Stimulated activated memory B cell treated with anti-CD40 and anti-IgM and Interleukin-4, amounts not matched to agents 10 μg/mL and 1 μg/mL and 100 μg/mL, for 72 hours (primary cell): Measurements from ENCODE around the gene HSF2BP.
"Not testable (repeated sequence)": the region's sequence is repeated elsewhere in the genome, so short reads cannot be mapped to it uniquely, and the experiment has no call there.

ENCODE experiments used
- ATAC-seq: fragments of 150-1000 bp; cut with Tn5 transposase; 2 replicates; pipeline ENCODE4 v1.10.0; 2021
- H3K27ac Mint-ChIP-seq: one replicate; pipeline ENCODE4 v1.8.0; 2022; ENCODE audit warnings: mild to moderate bottlenecking, mixed read lengths
- H3K27me3 Mint-ChIP-seq: one replicate; pipeline ENCODE4 v1.8.0; 2022; ENCODE audit warnings: mixed read lengths
- H3K36me3 Mint-ChIP-seq: one replicate; pipeline ENCODE4 v1.8.0; 2022; ENCODE audit warnings: mixed read lengths
- H3K4me1 Mint-ChIP-seq: one replicate; pipeline ENCODE4 v1.8.0; 2022; ENCODE audit warnings: mixed read lengths
- H3K4me3 Mint-ChIP-seq: one replicate; pipeline ENCODE4 v1.8.0; 2022; ENCODE audit warnings: mild to moderate bottlenecking, moderate library complexity, mixed read lengths
- H3K9me3 Mint-ChIP-seq: one replicate; pipeline ENCODE4 v1.8.0; 2022; ENCODE audit warnings: mixed read lengths

HSF2BP gene

GRCh38 chr21:43603641-43604504, 55.4 kb downstream of the HSF2BP start:
- Mint-ChIP-seq H3K36me3 (no peaks in the 10 kb centered on the region), H3K27me3 (no peaks in the 10 kb centered on the region), H3K4me3 (no peak overlapping the region), H3K27ac (no peak overlapping the region), H3K9me3 (no peaks in the 10 kb centered on the region), H3K4me1 (peaks cover 22% of the 10 kb centered on the region)
- ATAC-seq: no peak

DNA sequence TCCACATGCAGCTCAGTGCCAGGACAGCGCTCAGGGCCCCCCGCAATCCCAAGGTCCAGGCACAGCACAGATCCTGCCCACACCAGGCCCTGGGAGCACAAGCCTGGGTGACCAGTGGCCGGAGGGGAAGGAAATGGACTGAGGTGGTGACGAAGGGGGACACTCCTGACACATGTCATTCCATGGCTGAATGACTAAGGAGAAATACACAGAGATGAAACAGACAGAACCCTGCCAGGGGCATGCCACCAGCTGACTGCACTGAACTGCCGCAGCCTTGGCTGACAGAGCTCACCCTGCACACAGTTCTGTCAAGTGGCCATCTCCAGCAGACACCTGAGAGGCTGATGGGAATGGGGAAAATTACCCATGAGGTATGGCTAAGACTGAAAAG, 56.1 kb downstream of the HSF2BP start:
- H3K27me3 Mint-ChIP-seq: no peaks in the 10 kb centered on the region
- no peak overlapping the region for H3K27ac Mint-ChIP-seq
- H3K4me3 Mint-ChIP-seq: no peak overlapping the region
- no peak for ATAC-seq
- peaks cover 21% of the 10 kb centered on the region for H3K4me1 Mint-ChIP-seq
- H3K9me3 Mint-ChIP-seq: no peaks in the 10 kb centered on the region
- H3K36me3 Mint-ChIP-seq: no peaks in the 10 kb centered on the region

- Mint-ChIP-seq H3K4me1 (peaks cover 14% of the 10 kb centered on the region), H3K27me3 (no peaks in the 10 kb centered on the region), H3K9me3 (no peaks in the 10 kb centered on the region), H3K27ac (no peak overlapping the region), H3K4me3 (no peak overlapping the region), H3K36me3 (no peaks in the 10 kb centered on the region)
- no peak for ATAC-seq
Observed at GRCh38 chr21:43602266-43603232, 56.7 kb downstream of the HSF2BP start.

DNA sequence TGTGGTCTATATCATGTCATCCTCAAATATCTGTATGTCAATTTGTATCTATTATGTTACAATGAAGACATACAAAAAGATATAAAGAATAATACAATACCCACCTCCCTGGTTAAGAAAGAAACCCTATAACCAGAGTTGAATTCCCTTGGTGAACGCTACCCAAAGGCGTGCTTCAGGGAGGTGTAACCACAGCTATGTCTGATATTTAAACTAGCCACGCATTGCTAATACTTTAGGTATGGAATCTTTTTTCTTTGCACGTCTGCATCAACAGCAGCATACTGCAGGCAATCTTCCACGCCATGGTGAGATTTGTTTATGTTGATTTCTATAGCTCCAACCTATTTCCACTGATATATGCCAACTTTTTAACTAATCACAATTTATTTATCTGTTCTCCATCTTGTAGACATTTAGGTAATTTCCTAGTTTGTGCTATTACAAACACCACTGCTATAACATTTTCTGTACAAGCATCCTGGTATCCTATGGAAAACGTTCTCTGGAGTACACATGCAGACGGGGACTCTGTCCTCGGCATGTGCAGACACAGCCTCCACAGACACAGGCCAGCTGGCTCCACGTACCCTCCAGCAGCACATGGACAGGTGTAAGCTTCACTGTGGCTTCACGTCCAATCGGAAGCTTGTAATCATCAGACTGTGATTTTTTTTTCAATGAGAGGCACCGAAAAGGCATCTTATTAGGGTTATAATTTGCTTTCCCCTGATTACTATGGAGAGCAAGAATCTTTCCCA, 58.5 kb downstream of the HSF2BP start:
- Mint-ChIP-seq H3K4me3 (no peak overlapping the region), H3K9me3 (no peaks in the 10 kb centered on the region), H3K27me3 (peaks cover 11% of the 10 kb centered on the region), H3K4me1 (peaks cover 13% of the 10 kb centered on the region), H3K36me3 (no peaks in the 10 kb centered on the region), H3K27ac (no peak overlapping the region)
- no peak for ATAC-seq

- Mint-ChIP-seq H3K4me1 (peaks cover 13% of the 10 kb centered on the region), H3K9me3 (no peaks in the 10 kb centered on the region), H3K27ac (no peak overlapping the region), H3K4me3 (no peak overlapping the region), H3K36me3 (no peaks in the 10 kb centered on the region), H3K27me3 (peaks cover 18% of the 10 kb centered on the region)
- ATAC-seq: peak; percentile 62
Observed at GRCh38 chr21:43599728-43600127, 59.6 kb downstream of the HSF2BP start.

GRCh38 chr21:43598416-43599120, 60.7 kb downstream of the HSF2BP start:
- ATAC-seq: no peak
- no peaks in the 10 kb centered on the region for H3K9me3 Mint-ChIP-seq
- peaks cover 13% of the 10 kb centered on the region for H3K4me1 Mint-ChIP-seq
- H3K27ac Mint-ChIP-seq: no peak overlapping the region
- peaks cover 30% of the 10 kb centered on the region for H3K27me3 Mint-ChIP-seq
- H3K4me3 Mint-ChIP-seq: no peak overlapping the region
- H3K36me3 Mint-ChIP-seq: peaks cover 5% of the 10 kb centered on the region

GRCh38 chr21:43597540-43598250, 61.6 kb downstream of the HSF2BP start:
- Mint-ChIP-seq H3K9me3 (no peaks in the 10 kb centered on the region), H3K4me1 (peaks cover 13% of the 10 kb centered on the region), H3K27me3 (peaks cover 39% of the 10 kb centered on the region), H3K27ac (no peak overlapping the region), H3K36me3 (peaks cover 5% of the 10 kb centered on the region), H3K4me3 (no peak overlapping the region)
- ATAC-seq: no peak

- Mint-ChIP-seq H3K27ac (no peak overlapping the region), H3K4me3 (no peak overlapping the region), H3K9me3 (no peaks in the 10 kb centered on the region), H3K27me3 (peaks cover 41% of the 10 kb centered on the region), H3K4me1 (peaks cover 13% of the 10 kb centered on the region), H3K36me3 (peaks cover 5% of the 10 kb centered on the region)
- ATAC-seq: no peak
Observed at GRCh38 chr21:43597052-43597451, 62.2 kb downstream of the HSF2BP start.

DNA sequence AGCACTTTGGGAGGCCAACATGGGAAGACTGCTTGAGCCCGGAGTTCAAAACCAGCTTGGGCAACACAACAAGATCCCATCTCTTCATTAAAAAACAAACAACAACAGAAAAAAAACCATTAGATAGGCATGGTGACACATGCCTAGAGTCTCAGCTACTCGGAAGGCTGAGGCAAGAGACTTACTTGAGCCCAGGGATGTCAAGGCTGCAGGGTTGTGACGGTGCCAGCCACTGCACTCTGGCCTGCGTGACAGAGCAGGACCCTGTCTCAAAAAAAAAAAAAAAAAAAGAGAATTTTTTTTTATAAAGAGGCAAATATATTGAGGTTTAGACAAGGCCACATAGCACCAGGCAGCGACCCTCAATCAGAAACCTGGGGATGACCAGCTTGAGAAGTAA, 62.7 kb downstream of the HSF2BP start:
- H3K4me3 Mint-ChIP-seq: no peak overlapping the region
- no peaks in the 10 kb centered on the region for H3K9me3 Mint-ChIP-seq
- no peak for ATAC-seq
- peaks cover 13% of the 10 kb centered on the region for H3K4me1 Mint-ChIP-seq
- H3K27me3 Mint-ChIP-seq: peaks cover 41% of the 10 kb centered on the region
- peaks cover 5% of the 10 kb centered on the region for H3K36me3 Mint-ChIP-seq
- no peak overlapping the region for H3K27ac Mint-ChIP-seq

GRCh38 chr21:43595769-43596168, 63.5 kb downstream of the HSF2BP start:
- H3K36me3 Mint-ChIP-seq, ATAC-seq, H3K4me3 Mint-ChIP-seq, H3K27ac Mint-ChIP-seq, H3K9me3 Mint-ChIP-seq: not testable (repeated sequence)
- Mint-ChIP-seq H3K27me3 (peaks cover 43% of the 10 kb centered on the region), H3K4me1 (peaks cover 13% of the 10 kb centered on the region)

DNA sequence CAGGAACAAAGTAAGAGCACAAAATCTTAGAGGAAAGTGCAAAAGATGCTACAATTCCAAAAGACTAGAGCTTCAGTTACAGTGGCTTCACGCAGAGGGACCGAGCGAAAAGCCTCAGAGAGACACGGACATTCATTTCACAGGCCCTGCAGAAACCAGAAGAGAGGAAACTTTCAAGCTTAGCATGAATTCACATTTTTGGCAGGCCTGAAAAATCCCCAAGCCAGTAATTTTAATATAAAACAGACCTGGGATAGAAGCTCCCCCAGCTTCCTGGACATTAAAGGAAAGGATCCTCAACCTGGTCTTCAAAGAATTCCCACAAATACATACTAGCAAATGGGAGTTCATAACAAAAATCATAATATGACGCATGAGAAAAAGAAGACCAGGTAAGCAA, 66.2 kb downstream of the HSF2BP start:
- Mint-ChIP-seq H3K9me3 (no peaks in the 10 kb centered on the region), H3K36me3 (peaks cover 5% of the 10 kb centered on the region), H3K27ac (no peak overlapping the region), H3K4me1 (no peaks in the 10 kb centered on the region), H3K27me3 (peaks cover 55% of the 10 kb centered on the region), H3K4me3 (no peak overlapping the region)
- no peak for ATAC-seq

- no peaks in the 10 kb centered on the region for H3K4me1 Mint-ChIP-seq
- no peak overlapping the region for H3K27ac Mint-ChIP-seq
- H3K27me3 Mint-ChIP-seq: peaks cover 48% of the 10 kb centered on the region
- H3K4me3 Mint-ChIP-seq: no peak overlapping the region
- no peak for ATAC-seq
- H3K36me3 Mint-ChIP-seq: peaks cover 5% of the 10 kb centered on the region
- H3K9me3 Mint-ChIP-seq: no peaks in the 10 kb centered on the region
Observed at GRCh38 chr21:43591571-43591970, 67.7 kb downstream of the HSF2BP start.

DNA sequence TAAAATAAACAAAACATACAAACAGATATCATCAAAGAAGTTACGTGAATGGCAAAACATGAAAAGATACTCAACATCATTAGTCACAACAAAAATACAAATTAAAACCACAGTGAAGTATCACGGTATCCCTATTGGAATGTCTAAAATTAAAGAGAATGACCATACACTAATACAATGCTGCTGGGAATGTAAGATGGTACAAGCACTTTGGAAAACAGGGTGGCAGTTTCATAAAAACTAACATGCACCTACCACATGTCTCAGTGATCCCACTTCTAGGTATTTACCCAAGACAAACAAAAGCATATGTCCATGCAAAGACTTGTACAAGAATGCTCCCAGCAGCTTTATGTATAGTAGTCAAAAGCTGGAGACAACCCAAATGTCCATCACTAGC, 69.1 kb downstream of the HSF2BP start:
- no peak for ATAC-seq

GRCh38 chr21:43588957-43589356, 70.3 kb downstream of the HSF2BP start:
- H3K27me3 Mint-ChIP-seq: peaks cover 29% of the 10 kb centered on the region
- no peak overlapping the region for H3K27ac Mint-ChIP-seq
- H3K4me1 Mint-ChIP-seq: no peaks in the 10 kb centered on the region
- H3K36me3 Mint-ChIP-seq: no peaks in the 10 kb centered on the region
- no peak overlapping the region for H3K4me3 Mint-ChIP-seq
- ATAC-seq: no peak
- H3K9me3 Mint-ChIP-seq: no peaks in the 10 kb centered on the region

More for the DNA sequence above, 69.1 kb downstream of the HSF2BP start:
- H3K27me3 Mint-ChIP-seq: peaks cover 41% of the 10 kb centered on the region
- no peak overlapping the region for H3K27ac Mint-ChIP-seq
- no peak overlapping the region for H3K4me3 Mint-ChIP-seq
- no peaks in the 10 kb centered on the region for H3K4me1 Mint-ChIP-seq
- no peaks in the 10 kb centered on the region for H3K9me3 Mint-ChIP-seq
- H3K36me3 Mint-ChIP-seq: peaks cover 5% of the 10 kb centered on the region
